Activated naive CD8-positive, alpha-beta T cell (primary cell): Measurements from ENCODE around the gene ASB16.
A peak's percentile ranks its signal among the peaks of the same experiment; 100 is the strongest.
"Not testable (repeated sequence)": the region's sequence is repeated elsewhere in the genome, so short reads cannot be mapped to it uniquely, and the experiment has no call there.

Experiments used
- H3K27ac Mint-ChIP-seq: one replicate; pipeline ENCODE4 v1.8.0; 2021; ENCODE audit warnings: mixed read lengths
- H3K27me3 Mint-ChIP-seq: one replicate; pipeline ENCODE4 v1.8.0; 2021; ENCODE audit warnings: mixed read lengths
- H3K36me3 Mint-ChIP-seq: one replicate; pipeline ENCODE4 v1.8.0; 2021; ENCODE audit warnings: mixed read lengths
- H3K4me1 Mint-ChIP-seq: one replicate; pipeline ENCODE4 v1.8.0; 2021; ENCODE audit warnings: low read depth, mixed read lengths
- H3K4me3 Mint-ChIP-seq: one replicate; pipeline ENCODE4 v1.8.0; 2021; ENCODE audit warnings: mild to moderate bottlenecking, mixed read lengths
- H3K9me3 Mint-ChIP-seq: one replicate; pipeline ENCODE4 v1.8.0; 2021; ENCODE audit warnings: low read depth, mixed read lengths

The ASB16 gene, protein sequence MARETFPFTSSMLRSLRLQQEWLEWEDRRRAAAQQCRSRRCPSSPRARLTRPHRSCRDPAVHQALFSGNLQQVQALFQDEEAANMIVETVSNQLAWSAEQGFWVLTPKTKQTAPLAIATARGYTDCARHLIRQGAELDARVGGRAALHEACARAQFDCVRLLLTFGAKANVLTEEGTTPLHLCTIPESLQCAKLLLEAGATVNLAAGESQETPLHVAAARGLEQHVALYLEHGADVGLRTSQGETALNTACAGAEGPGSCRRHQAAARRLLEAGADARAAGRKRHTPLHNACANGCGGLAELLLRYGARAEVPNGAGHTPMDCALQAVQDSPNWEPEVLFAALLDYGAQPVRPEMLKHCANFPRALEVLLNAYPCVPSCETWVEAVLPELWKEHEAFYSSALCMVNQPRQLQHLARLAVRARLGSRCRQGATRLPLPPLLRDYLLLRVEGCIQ

DNA sequence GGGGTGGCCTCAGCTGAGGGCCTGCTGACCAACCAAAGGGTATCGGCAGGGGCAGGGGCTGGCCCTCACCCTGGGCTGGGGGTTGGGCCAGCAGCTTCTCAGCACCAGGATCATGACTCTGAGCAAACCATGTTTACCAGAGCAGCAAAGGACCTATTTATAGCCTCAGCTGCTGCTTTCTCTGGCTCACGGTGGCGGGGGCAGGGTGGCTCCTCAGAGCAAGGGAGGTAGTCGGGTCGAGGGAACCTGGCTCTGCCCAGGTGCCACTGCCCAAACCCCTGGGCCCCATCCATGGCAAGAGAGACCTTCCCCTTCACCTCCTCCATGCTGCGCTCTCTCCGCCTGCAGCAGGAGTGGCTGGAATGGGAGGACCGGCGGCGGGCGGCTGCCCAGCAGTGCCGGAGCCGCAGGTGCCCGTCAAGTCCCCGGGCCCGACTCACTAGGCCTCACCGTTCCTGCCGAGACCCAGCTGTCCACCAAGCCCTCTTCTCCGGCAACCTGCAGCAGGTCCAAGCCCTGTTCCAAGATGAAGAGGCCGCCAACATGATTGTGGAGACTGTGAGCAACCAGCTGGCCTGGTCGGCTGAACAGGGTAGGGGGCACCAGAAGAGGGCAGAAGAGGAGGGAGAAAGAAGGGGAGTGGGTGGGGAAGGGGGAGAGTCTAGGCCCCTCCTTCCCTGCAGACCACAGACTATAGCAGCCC is at the start of gene ASB16:
Gene ASB16 (plus strand): TSS at position 206 of the 703 bp plus-strand sequence. CDS start 86 bp downstream, at position 292.
- Mint-ChIP-seq H3K27me3 (no peaks in the 10 kb centered on the region), H3K27ac (no peak within 1 kb of the TSS), H3K4me3 (no peak within 1 kb of the TSS), H3K36me3 (no peaks in the 10 kb centered on the region), H3K9me3 (no peaks in the 10 kb centered on the region), H3K4me1 (peaks cover 10% of the 10 kb centered on the region)

DNA sequence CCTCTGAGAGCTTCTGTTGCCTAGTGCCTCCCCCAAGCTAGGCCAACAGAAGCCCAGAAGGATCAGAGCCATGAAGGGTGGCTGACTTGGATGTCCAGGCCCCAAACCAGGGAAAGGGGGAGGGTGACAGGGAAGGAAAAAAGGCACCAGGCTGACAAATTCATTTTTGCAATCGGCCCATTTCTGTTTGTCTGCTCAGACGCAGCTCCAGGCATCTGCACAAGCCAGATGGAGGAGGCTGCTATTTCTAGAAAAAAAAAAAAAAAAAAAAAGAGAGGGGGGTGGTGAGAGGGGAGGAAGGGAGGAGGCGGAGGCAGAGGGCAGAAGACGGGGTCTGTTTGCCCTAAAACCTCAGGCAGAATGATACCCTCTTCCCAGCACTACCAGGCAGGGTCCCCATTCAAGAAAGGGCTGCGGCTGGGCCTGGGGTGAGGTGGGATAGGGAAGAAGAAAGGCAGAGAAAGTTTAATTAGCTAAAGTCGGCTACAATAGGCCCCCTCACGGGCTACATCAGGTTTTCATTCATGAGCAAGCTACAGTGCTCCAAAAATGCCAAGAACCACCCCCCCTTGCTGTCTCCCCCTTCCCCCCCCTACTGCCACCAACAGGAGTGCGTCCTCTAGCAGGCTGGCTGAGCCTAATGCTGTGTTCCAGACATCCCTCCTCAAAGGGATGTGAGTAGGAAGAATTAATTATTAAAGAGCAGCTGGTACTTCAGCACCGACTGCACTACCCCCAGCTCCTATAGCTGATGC is 49.5 kb upstream of the ASB16 start:
- Mint-ChIP-seq H3K36me3 (no peaks in the 10 kb centered on the region), H3K9me3 (no peaks in the 10 kb centered on the region), H3K27me3 (no peaks in the 10 kb centered on the region), H3K4me1 (peaks cover 42% of the 10 kb centered on the region), H3K4me3 (peak overlapping the region; percentile 92), H3K27ac (no peak overlapping the region)

DNA sequence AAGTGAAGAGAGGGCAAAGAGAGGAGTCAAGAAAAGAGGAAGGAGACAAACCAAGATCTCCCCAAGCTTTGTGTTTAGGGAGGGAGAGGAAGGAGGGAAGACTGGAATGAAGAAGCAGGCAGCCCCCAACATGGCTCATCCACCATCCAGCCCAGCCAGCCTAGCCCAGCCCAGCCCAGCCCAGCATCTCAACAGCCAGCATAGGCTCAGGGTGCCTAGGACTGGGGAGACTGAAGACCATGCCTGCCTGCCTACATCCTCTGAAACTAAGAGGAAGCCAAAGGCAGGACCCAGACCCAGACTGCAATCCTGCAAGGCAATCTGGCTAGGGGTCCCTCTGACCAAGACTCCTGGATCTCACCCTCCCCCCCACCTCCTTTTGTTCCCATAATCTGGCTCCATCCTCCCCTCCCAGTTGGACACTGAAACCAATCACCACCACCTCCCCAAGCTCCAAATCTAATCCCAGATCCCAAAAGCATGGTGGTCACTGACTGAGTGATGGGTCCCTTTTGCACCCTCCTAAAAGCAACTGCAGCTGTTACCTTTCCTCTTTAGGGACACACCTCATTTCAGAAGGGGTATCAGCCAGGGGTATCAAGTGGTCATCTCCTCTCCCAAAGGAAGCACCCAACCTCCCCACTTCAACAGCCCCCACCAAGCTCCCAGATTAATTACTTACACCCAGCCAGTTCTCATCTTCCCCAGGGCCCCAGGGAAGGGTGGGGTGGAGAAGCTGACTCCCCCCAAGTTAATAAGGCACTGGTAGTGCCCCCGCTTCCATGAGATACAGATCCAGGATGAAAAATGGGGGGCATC is 48.3 kb upstream of the ASB16 start:
- Mint-ChIP-seq H3K27ac (peak overlapping the region; percentile 77), H3K36me3 (no peaks in the 10 kb centered on the region), H3K4me3 (peak overlapping the region; percentile 92), H3K4me1 (peaks cover 39% of the 10 kb centered on the region), H3K9me3 (no peaks in the 10 kb centered on the region), H3K27me3 (no peaks in the 10 kb centered on the region)

DNA sequence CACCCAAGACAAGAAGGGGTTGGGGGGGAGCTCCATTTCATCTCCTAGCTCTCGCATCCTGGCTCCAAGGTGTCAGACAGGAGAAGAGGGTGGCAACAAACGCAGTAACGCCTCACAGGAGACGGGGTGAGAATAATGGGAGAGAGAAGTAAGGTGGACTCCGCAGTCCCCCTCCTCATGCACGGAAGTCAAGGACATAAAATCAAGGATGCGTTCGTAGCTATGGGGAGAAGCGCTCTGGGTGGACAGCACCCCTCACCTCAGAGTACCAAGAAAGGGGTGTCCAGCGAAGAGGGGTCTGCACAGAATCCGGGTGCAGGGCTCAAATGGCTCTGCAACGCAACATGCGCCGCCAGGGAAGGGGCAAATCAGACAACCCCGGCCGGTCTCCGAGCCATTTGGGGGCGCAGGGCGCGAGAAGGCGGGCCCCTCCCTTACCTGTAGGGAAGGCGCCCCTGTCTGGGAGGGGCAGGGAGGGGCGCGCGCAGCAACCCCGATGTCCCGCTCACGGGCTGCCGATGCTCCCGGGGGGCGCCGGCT is 47.6 kb upstream of the ASB16 start:
- Mint-ChIP-seq H3K27me3 (no peaks in the 10 kb centered on the region), H3K4me3 (peak overlapping the region; percentile 92), H3K27ac (peak overlapping the region; percentile 77), H3K9me3 (no peaks in the 10 kb centered on the region), H3K36me3 (no peaks in the 10 kb centered on the region), H3K4me1 (peaks cover 39% of the 10 kb centered on the region)

DNA sequence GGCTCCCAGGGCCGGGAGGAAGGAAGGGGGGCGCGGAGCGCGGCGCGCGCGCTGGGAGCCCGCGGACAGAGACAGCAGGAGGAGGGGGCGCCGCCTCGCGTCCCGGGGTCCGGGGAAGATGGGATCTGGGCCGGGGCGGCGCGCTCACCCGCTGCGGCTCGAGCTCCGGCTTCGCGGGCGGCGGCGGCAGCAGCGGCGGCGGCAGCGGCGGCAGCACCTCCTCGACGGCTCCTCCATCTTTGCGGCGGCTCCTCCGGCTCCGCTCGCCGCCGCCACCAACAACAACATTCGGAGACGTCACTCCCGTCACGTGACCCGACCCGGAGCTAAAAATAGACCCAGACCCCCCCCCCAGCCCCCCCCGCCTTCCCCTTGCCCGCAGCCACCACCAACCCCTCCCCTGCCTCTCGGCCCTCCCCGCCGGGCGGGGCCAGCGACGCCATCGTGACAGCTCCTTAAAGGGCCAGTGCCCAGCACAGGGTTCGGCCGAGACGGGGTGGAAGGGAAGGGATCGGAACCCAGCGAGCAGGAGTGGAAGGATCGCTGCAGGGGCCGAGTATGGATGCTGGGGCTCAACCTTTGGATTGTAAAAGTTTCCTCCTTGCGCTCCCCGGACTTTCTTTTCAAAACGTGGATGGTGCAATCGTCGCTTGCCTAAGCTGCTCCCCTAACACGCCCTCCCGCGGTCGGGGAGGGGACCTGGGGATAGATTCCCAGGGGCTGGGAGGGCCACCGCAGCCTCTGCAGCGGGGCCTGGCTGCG is 47.0 kb upstream of the ASB16 start, which contains the start of gene HDAC5:
Gene HDAC5 (minus strand): TSS at position 286 of the 762 bp plus-strand sequence. CDS start 6,126 bp downstream, outside the sequence.
- no peaks in the 10 kb centered on the region for H3K36me3 Mint-ChIP-seq
- H3K27ac Mint-ChIP-seq: peak within 1 kb of the TSS; percentile 98
- peak within 1 kb of the TSS; percentile 92 for H3K4me3 Mint-ChIP-seq
- H3K4me1 Mint-ChIP-seq: peaks cover 36% of the 10 kb centered on the region
- no peaks in the 10 kb centered on the region for H3K9me3 Mint-ChIP-seq
- no peaks in the 10 kb centered on the region for H3K27me3 Mint-ChIP-seq

DNA sequence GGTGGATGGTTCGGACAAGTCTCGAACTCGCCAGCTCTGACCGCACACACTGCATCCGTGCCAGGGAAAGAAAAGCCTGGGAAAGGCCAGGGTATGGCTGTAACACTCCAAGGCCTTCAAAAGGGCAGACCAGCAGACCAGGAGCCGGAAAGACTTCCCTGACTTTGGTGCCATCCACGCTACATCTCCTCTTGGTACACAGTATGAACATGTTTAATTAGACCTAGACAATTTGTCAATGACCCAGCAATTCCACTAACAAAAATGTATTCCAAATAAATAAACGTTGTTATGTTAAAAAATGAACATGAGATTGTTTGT is 46.4 kb upstream of the ASB16 start:
- Mint-ChIP-seq H3K4me1 (peaks cover 32% of the 10 kb centered on the region), H3K9me3 (no peaks in the 10 kb centered on the region), H3K27ac (peak overlapping the region; percentile 98), H3K27me3 (no peaks in the 10 kb centered on the region), H3K4me3 (peak overlapping the region; percentile 91), H3K36me3 (no peaks in the 10 kb centered on the region)

DNA sequence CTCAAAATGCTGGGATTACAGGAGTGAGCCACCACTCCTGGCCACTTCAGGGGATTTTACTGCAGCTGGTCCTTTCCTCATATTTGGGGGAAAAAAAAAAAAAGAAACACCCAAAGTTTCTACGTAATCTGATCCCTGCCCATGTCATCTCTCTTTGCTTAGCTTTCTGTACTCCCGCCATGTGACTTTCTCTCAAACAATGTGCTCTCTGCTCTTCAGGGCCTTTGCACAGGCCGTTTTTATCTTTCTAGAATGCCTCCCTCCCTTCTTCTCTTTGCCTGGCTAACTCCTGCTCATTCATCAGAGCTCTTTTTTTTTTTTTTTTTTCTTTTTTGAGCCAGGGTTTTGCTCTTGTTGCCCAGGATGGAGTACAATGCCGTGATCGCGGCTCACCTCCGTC is 42.1 kb upstream of the ASB16 start:
- Mint-ChIP-seq H3K4me3 (no peak overlapping the region), H3K27me3 (no peaks in the 10 kb centered on the region), H3K36me3 (no peaks in the 10 kb centered on the region), H3K9me3 (no peaks in the 10 kb centered on the region), H3K27ac (no peak overlapping the region), H3K4me1 (peaks cover 6% of the 10 kb centered on the region)

DNA sequence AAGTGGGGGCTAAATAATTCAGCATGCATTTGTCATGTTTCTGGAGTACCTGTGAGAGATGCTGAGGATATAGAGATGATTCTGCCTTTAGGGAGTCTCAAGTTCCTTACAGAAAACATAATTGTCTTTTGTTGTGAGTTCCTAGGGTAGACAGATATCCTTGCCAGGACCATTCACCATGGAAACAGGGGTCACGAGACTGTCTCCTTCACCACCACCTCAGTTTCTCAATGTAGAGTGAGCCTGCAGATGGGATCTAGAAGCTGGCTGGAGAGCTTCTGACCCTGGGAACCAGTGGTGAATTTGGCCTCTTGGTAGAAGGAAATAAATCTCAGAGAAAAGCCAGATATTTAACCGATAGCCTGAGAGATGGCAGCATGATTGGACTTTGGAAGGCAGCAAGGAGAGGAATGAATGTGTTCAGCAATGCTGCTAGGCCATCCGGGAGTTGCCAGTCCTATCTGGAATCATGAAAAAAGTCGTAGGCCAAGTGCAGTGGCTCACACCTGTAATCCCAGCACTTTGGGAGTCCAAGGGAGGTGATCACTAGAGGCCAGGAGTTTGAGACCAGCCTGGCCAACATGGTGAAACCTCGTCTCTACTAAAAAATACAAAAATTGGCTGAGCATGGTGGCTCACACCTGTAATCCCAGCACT is 39.7 kb upstream of the ASB16 start:
- H3K9me3 Mint-ChIP-seq: no peaks in the 10 kb centered on the region
- no peaks in the 10 kb centered on the region for H3K36me3 Mint-ChIP-seq
- H3K27ac Mint-ChIP-seq: no peak overlapping the region
- no peak overlapping the region for H3K4me3 Mint-ChIP-seq
- H3K27me3 Mint-ChIP-seq: no peaks in the 10 kb centered on the region
- H3K4me1 Mint-ChIP-seq: no peaks in the 10 kb centered on the region

DNA sequence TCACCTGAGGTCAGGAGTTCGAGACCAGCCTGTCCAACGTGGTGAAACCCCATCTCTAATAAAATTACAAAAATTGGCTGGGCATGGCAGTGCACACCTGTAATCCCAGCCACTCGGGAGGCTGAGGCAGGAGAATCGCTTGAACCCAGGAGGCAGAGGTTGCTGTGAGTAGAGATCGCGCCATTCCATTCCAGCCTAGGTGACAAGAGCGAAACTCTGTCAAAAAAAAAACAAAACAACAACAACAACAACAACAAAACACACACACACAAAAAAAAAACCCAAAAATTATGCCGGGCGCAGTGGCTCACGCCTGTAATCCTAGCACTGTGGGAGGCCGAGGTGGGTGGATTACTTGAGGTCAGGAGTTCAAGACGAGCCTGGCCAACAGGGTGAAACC is 39.1 kb upstream of the ASB16 start:
- not testable (repeated sequence) for H3K4me3 Mint-ChIP-seq, H3K27ac Mint-ChIP-seq, H3K36me3 Mint-ChIP-seq, H3K27me3 Mint-ChIP-seq, H3K4me1 Mint-ChIP-seq, H3K9me3 Mint-ChIP-seq

DNA sequence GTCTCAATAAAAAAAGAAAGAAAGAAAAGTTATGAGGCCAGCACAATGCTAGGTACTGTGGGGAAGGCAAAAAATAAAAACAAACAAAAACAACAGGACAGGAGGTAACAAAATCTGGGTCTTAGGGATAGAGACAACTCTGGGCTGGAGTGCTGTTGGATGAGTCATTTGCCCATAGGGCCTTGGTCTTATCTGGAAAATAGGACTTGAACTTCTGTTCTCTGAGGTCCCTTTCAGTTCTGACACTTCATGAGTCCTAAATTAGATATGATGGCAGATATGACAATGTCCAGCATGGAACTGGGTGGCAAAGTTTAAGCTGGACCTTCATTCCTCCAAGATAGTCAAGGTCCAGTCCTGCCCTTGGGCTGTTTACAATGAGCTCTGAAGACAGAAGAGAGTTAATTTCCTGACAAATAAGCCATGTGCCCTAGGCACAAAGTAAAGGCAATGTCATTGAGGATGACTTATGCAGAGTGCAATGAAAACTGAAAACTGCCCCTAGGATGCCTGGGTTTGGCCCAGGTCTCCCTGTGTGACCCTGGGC is 38.2 kb upstream of the ASB16 start:
- Mint-ChIP-seq H3K36me3 (no peaks in the 10 kb centered on the region), H3K27me3 (no peaks in the 10 kb centered on the region), H3K9me3 (no peaks in the 10 kb centered on the region), H3K4me1 (peaks cover under 1% of the 10 kb centered on the region), H3K27ac (peak overlapping the region; percentile 5), H3K4me3 (no peak overlapping the region)

DNA sequence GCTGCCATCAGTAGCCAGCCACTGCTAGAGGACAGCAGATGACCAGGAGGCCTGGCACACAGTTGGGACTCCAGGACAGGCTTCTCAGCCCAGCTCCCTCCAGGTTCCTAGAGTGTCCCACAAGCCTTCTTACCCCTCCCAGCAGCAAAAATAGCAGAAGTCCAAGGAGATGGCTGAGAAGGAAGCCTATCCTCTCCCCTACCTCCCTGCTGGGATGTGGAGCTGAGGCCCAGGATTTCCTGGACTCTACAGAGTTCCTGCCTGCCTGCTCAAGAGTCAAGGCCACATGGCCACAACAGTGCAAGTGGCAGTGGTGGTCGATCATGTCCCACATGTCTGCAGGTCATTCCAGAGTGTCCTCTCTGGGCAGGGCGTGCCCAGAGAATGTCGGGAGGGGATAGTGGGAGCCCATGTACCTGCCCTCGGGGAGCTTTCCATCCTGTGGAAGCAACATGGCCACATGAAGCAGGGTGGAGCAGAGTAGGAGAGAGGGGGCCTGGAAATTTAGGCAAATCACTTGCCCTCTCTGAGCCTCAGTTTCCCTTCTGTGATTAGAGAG is 36.5 kb upstream of the ASB16 start:
- Mint-ChIP-seq H3K27ac (no peak overlapping the region), H3K36me3 (no peaks in the 10 kb centered on the region), H3K27me3 (no peaks in the 10 kb centered on the region), H3K4me1 (peaks cover 13% of the 10 kb centered on the region), H3K4me3 (no peak overlapping the region), H3K9me3 (no peaks in the 10 kb centered on the region)

DNA sequence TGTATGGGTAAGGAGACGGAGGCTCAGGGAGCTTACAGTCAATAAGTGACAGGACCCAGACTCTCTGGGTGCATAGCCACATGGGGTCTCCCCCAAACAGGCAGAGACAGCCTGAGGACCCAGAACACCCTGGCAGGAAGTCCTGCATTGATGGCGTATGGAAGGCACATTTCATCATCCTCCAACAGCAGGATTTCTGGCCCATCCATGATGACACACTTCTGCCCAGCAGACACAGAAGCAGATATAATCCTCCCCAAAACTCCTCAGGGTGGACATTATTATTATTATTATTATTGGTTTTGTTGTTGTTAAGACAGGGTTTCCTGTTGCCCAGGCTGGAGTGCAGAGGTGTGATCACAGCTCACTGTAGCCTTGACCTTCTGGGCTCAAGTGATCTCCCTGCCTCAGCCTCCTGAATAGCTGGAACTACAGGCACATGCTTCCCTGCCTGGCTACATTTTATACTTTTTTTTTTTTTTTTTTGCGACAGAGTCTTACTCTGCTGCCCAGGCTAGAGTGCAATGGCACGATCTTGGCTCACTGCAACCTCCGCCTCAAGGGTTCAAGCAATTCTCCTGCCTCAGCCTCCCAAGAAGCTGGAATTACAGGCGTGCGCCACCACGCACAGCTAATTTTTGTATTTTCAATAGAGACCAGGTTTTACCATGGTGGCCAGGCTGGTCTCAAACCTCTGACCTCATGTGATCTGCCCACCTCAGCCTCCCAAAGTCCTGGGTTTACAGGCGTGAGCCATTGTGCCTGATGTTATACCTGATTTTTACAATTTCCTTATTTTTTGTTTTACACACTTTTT is 35.5 kb upstream of the ASB16 start:
- H3K9me3 Mint-ChIP-seq: no peaks in the 10 kb centered on the region

More for the DNA sequence above, 35.5 kb upstream of the ASB16 start:
- H3K36me3 Mint-ChIP-seq: no peaks in the 10 kb centered on the region
- H3K4me3 Mint-ChIP-seq: no peak overlapping the region
- H3K4me1 Mint-ChIP-seq: peaks cover 13% of the 10 kb centered on the region
- no peaks in the 10 kb centered on the region for H3K27me3 Mint-ChIP-seq
- H3K27ac Mint-ChIP-seq: no peak overlapping the region
